Endothelial cell of umbilical vein (primary cell): Measurements from ENCODE around the gene KCNMB2.

Experiments used
- EZH2 ChIP-seq: IDR thresholded peaks from 2 replicates; pipeline ENCODE4 v1.6.1; 2012; ENCODE audit warnings: borderline replicate concordance, low read depth, mild to moderate bottlenecking, moderate library complexity, low read length, inconsistent platforms; ENCODE audit not compliant: severe bottlenecking
- MAX ChIP-seq: IDR thresholded peaks from 2 replicates; pipeline ENCODE4 v1.6.1; 2011; ENCODE audit not compliant: insufficient read depth, insufficient read length
- MYC ChIP-seq: IDR thresholded peaks from one replicate; pipeline ENCODE4 v1.6.1; 2011; ENCODE audit warnings: mild to moderate bottlenecking, low read depth, low read length
- POLR2AphosphoS5 ChIP-seq: IDR thresholded peaks from 2 replicates; pipeline ENCODE4 v1.6.1; 2012; ENCODE audit warnings: low read depth, mild to moderate bottlenecking, control low read depth, low read length, moderate library complexity; ENCODE audit not compliant: insufficient read depth
- TF ChIP-seq, protein P1 (sequence below), 2 donors: IDR thresholded peaks; 1 replicate in 1 of 2; 2 replicates in 1 of 2; pipeline ENCODE4 v1.5.1; 2011; ENCODE audit warnings: low read length in 2 of 2, mild to moderate bottlenecking in 2 of 2, moderate library complexity in 2 of 2, control low read depth in 1 of 2, inconsistent platforms in 1 of 2, low read depth in 1 of 2; ENCODE audit not compliant: insufficient read depth in 1 of 2; ENCODE audit errors: extremely low read depth in 1 of 2

DNA sequence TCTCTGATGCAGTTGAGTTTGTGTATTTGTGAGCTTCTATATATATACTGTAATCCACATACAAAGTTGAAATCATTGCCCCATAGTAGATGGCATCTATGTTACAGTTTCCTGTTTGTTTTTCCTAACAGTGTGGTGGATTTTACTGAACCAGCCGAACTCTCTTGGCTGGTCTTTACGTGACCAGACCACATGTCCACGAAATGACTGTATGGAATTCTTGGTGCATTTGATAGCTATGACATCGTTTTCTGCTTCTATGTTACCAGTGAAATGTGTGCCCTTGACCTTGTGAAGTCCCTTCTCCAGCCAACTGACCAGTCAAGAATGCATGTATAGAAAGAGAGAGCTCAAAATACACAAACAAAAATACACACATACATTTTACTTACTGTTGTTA is 1.8 kb downstream of the KCNMB2 start:
- no peak for TF ChIP-seq POLR2AphosphoS5
- TF ChIP-seq, protein P1, sequence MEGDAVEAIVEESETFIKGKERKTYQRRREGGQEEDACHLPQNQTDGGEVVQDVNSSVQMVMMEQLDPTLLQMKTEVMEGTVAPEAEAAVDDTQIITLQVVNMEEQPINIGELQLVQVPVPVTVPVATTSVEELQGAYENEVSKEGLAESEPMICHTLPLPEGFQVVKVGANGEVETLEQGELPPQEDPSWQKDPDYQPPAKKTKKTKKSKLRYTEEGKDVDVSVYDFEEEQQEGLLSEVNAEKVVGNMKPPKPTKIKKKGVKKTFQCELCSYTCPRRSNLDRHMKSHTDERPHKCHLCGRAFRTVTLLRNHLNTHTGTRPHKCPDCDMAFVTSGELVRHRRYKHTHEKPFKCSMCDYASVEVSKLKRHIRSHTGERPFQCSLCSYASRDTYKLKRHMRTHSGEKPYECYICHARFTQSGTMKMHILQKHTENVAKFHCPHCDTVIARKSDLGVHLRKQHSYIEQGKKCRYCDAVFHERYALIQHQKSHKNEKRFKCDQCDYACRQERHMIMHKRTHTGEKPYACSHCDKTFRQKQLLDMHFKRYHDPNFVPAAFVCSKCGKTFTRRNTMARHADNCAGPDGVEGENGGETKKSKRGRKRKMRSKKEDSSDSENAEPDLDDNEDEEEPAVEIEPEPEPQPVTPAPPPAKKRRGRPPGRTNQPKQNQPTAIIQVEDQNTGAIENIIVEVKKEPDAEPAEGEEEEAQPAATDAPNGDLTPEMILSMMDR (IDR thresholded peaks at IDR 0.05; ENCODE audit: extremely low read depth in 1 of 2, insufficient read depth in 1 of 2, low read depth in 1 of 2, low read length in 2 of 2): no peak
- no peak for TF ChIP-seq EZH2
- no peak for TF ChIP-seq MYC
- TF ChIP-seq MAX: no peak
